Activated T-cell treated with anti-CD3 and anti-CD28 coated beads, Interleukin-2, amount 50 U/mL, for 4 hours (primary cell): Measurements from ENCODE around the gene SERPING1. TPM values are rescaled to one million over a fixed set of nuclear protein-coding genes. Genes with fewer than 3 reads are reported as not detected.

ENCODE experiments used
- ATAC-seq, 2 donors: fragments of 200-7000 bp; cut with Tn5 transposase; one replicate each; pipeline ENCODE4 v1.10.0; 2021
- DNase-seq: peaks from one replicate; pipeline ENCODE4 v3.0.0-alpha.2; 2020
- H3K27me3 Mint-ChIP-seq: one replicate; pipeline ENCODE4 v1.8.0; 2021; ENCODE audit warnings: low read depth, mixed read lengths
- H3K36me3 Mint-ChIP-seq: one replicate; pipeline ENCODE4 v1.8.0; 2022; ENCODE audit warnings: mixed read lengths; ENCODE audit not compliant: insufficient read depth
- H3K4me1 Mint-ChIP-seq: one replicate; pipeline ENCODE4 v1.8.0; 2021; ENCODE audit warnings: low read depth, mixed read lengths
- H3K4me3 Mint-ChIP-seq: one replicate; pipeline ENCODE4 v1.8.0; 2021; ENCODE audit warnings: mild to moderate bottlenecking, moderate library complexity, mixed read lengths
- H3K9me3 Mint-ChIP-seq: one replicate; pipeline ENCODE4 v1.8.0; 2021; ENCODE audit warnings: mixed read lengths
- total RNA-seq, 3 donors: library from RNA; stranded (reverse); gene quantifications; one replicate each; pipeline ENCODE4 v1.2.1, GENCODE V29; 2021

SERPING1 gene
- total RNA-seq, 3 donors from 2014 or later, result 0.55 to 2.1 (median 1.7) TPM

GRCh38 chr11:57574061-57574460, 23.4 kb upstream of the SERPING1 start:
- H3K36me3 Mint-ChIP-seq, result no peaks in the 10 kb centered on the region
- H3K9me3 Mint-ChIP-seq, result no peaks in the 10 kb centered on the region
- H3K27me3 Mint-ChIP-seq, result peaks cover 4% of the 10 kb centered on the region
- H3K4me3 Mint-ChIP-seq, result no peak overlapping the region
- ATAC-seq (no peak), DNase-seq (no peak)
- peaks cover 7% of the 10 kb centered on the region for H3K4me1 Mint-ChIP-seq

GRCh38 chr11:57584341-57584740, 13.1 kb upstream of the SERPING1 start:
- Mint-ChIP-seq H3K4me1 (no peaks in the 10 kb centered on the region), H3K27me3 (peaks cover 3% of the 10 kb centered on the region), H3K4me3 (no peak overlapping the region), H3K9me3 (no peaks in the 10 kb centered on the region), H3K36me3 (no peaks in the 10 kb centered on the region)
- no peak for DNase-seq
- no peak for ATAC-seq

- H3K4me3 Mint-ChIP-seq, result no peak overlapping the region
- DNase-seq (no peak), ATAC-seq (no peak)
- H3K36me3 Mint-ChIP-seq, result no peaks in the 10 kb centered on the region
- H3K9me3 Mint-ChIP-seq, result no peaks in the 10 kb centered on the region
- H3K4me1 Mint-ChIP-seq, result no peaks in the 10 kb centered on the region
- H3K27me3 Mint-ChIP-seq, result peaks cover 3% of the 10 kb centered on the region
Observed at GRCh38 chr11:57585301-57585700, 12.2 kb upstream of the SERPING1 start.

- no peak for ATAC-seq
- H3K36me3 Mint-ChIP-seq, result no peaks in the 10 kb centered on the region
- DNase-seq, result no peak
- H3K27me3 Mint-ChIP-seq, result peaks cover 6% of the 10 kb centered on the region
- H3K4me3 Mint-ChIP-seq, result no peak overlapping the region
- no peaks in the 10 kb centered on the region for H3K9me3 Mint-ChIP-seq
- no peaks in the 10 kb centered on the region for H3K4me1 Mint-ChIP-seq
Observed at GRCh38 chr11:57586711-57587245, 10.7 kb upstream of the SERPING1 start.

- no peak overlapping the region for H3K4me3 Mint-ChIP-seq
- H3K4me1 Mint-ChIP-seq, result no peaks in the 10 kb centered on the region
- DNase-seq, result no peak
Observed at GRCh38 chr11:57588046-57588710, 9.3 kb upstream of the SERPING1 start.

GRCh38 chr11:57596266-57596885, 1.1 kb upstream of the SERPING1 start:
- Mint-ChIP-seq H3K27me3 (peaks cover 44% of the 10 kb centered on the region), H3K4me1 (no peaks in the 10 kb centered on the region), H3K4me3 (no peak overlapping the region), H3K9me3 (no peaks in the 10 kb centered on the region), H3K36me3 (no peaks in the 10 kb centered on the region)
- no peak for DNase-seq
- no peak for ATAC-seq

More at GRCh38 chr11:57588046-57588710, 9.3 kb upstream of the SERPING1 start:
- H3K27me3 Mint-ChIP-seq, result peaks cover 8% of the 10 kb centered on the region
- no peaks in the 10 kb centered on the region for H3K36me3 Mint-ChIP-seq
- H3K9me3 Mint-ChIP-seq, result no peaks in the 10 kb centered on the region
- no peak for ATAC-seq

- Mint-ChIP-seq H3K27me3 (peaks cover 42% of the 10 kb centered on the region), H3K4me3 (no peak overlapping the region), H3K4me1 (no peaks in the 10 kb centered on the region), H3K9me3 (no peaks in the 10 kb centered on the region), H3K36me3 (no peaks in the 10 kb centered on the region)
- no peak for ATAC-seq
- DNase-seq, result no peak
Observed at GRCh38 chr11:57597916-57598830, 688 bp downstream of the SERPING1 start.

GRCh38 chr11:57598831-57599155, 1.3 kb downstream of the SERPING1 start:
- no peaks in the 10 kb centered on the region for H3K4me1 Mint-ChIP-seq
- peaks cover 42% of the 10 kb centered on the region for H3K27me3 Mint-ChIP-seq
- no peak overlapping the region for H3K4me3 Mint-ChIP-seq
- ATAC-seq (no peak), DNase-seq (no peak)
- H3K36me3 Mint-ChIP-seq, result no peaks in the 10 kb centered on the region
- H3K9me3 Mint-ChIP-seq, result no peaks in the 10 kb centered on the region

GRCh38 chr11:57599381-57599780, 1.9 kb downstream of the SERPING1 start:
- no peaks in the 10 kb centered on the region for H3K4me1 Mint-ChIP-seq
- peaks cover 36% of the 10 kb centered on the region for H3K27me3 Mint-ChIP-seq
- DNase-seq, result no peak
- H3K36me3 Mint-ChIP-seq, result no peaks in the 10 kb centered on the region
- no peaks in the 10 kb centered on the region for H3K9me3 Mint-ChIP-seq
- no peak overlapping the region for H3K4me3 Mint-ChIP-seq
- ATAC-seq, result no peak

- no peaks in the 10 kb centered on the region for H3K9me3 Mint-ChIP-seq
- H3K4me1 Mint-ChIP-seq, result no peaks in the 10 kb centered on the region
- peaks cover 32% of the 10 kb centered on the region for H3K27me3 Mint-ChIP-seq
- H3K4me3 Mint-ChIP-seq, result no peak overlapping the region
- ATAC-seq (no peak), DNase-seq (no peak)
- no peaks in the 10 kb centered on the region for H3K36me3 Mint-ChIP-seq
Observed at GRCh38 chr11:57601297-57601696, 3.8 kb downstream of the SERPING1 start.

- peaks cover 16% of the 10 kb centered on the region for H3K27me3 Mint-ChIP-seq
- H3K4me1 Mint-ChIP-seq, result no peaks in the 10 kb centered on the region
- no peaks in the 10 kb centered on the region for H3K36me3 Mint-ChIP-seq
- ATAC-seq (no peak), DNase-seq (no peak)
- no peaks in the 10 kb centered on the region for H3K9me3 Mint-ChIP-seq
- no peak overlapping the region for H3K4me3 Mint-ChIP-seq
Observed at GRCh38 chr11:57604296-57605027, 7.0 kb downstream of the SERPING1 start.

GRCh38 chr11:57605028-57605420, 7.5 kb downstream of the SERPING1 start:
- Mint-ChIP-seq H3K27me3 (peaks cover 10% of the 10 kb centered on the region), H3K4me1 (no peaks in the 10 kb centered on the region), H3K9me3 (no peaks in the 10 kb centered on the region), H3K36me3 (no peaks in the 10 kb centered on the region), H3K4me3 (no peak overlapping the region)
- ATAC-seq (no peak), DNase-seq (no peak)

GRCh38 chr11:57610170-57610569, 12.7 kb downstream of the SERPING1 start:
- Mint-ChIP-seq H3K4me1 (no peaks in the 10 kb centered on the region), H3K9me3 (no peaks in the 10 kb centered on the region), H3K4me3 (no peak overlapping the region), H3K27me3 (peaks cover 9% of the 10 kb centered on the region), H3K36me3 (no peaks in the 10 kb centered on the region)
- ATAC-seq (no peak), DNase-seq (no peak)

GRCh38 chr11:57614234-57614772, 16.8 kb downstream of the SERPING1 start:
- Mint-ChIP-seq H3K4me3 (no peak overlapping the region), H3K27me3 (peaks cover 13% of the 10 kb centered on the region), H3K9me3 (no peaks in the 10 kb centered on the region), H3K4me1 (no peaks in the 10 kb centered on the region), H3K36me3 (no peaks in the 10 kb centered on the region)
- DNase-seq, result no peak
- ATAC-seq, result no peak
